ENCODE measurements around the gene SMIM27.

The SMIM27 gene

DNA sequence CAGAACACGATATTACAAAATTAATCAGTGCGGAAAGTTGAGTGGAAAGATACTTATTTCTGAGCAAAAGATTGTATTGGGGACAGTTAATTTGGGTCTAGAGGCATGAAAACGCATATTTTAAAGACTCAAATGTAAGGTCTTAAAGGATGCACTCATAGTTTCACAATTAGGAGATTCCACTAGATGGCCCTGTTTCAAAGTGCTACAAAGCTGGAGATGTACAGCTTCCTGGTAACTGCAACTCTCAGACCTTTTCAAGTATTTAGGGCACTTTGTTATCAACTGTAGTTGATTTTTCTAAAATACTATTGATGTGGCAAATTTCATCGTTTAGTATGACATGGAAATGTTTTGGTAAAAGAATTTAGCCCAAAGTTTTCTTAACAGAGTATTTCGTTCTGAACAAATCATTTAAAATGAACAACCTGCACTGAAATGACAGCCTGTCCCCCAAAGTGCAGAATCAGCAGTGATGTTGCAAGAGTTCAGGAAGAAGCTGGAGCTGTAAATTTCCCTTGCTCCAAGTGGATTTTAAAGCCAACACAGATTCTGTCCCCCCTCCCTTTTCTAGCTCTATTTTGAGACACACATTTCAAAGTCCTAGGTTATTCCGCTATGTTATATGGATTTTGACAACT is 37.1 kb downstream of the SMIM27 start:
- TF ChIP-seq, protein P1, sequence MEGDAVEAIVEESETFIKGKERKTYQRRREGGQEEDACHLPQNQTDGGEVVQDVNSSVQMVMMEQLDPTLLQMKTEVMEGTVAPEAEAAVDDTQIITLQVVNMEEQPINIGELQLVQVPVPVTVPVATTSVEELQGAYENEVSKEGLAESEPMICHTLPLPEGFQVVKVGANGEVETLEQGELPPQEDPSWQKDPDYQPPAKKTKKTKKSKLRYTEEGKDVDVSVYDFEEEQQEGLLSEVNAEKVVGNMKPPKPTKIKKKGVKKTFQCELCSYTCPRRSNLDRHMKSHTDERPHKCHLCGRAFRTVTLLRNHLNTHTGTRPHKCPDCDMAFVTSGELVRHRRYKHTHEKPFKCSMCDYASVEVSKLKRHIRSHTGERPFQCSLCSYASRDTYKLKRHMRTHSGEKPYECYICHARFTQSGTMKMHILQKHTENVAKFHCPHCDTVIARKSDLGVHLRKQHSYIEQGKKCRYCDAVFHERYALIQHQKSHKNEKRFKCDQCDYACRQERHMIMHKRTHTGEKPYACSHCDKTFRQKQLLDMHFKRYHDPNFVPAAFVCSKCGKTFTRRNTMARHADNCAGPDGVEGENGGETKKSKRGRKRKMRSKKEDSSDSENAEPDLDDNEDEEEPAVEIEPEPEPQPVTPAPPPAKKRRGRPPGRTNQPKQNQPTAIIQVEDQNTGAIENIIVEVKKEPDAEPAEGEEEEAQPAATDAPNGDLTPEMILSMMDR (IDR thresholded peaks at IDR 0.05) = peak; percentile 59

DNA sequence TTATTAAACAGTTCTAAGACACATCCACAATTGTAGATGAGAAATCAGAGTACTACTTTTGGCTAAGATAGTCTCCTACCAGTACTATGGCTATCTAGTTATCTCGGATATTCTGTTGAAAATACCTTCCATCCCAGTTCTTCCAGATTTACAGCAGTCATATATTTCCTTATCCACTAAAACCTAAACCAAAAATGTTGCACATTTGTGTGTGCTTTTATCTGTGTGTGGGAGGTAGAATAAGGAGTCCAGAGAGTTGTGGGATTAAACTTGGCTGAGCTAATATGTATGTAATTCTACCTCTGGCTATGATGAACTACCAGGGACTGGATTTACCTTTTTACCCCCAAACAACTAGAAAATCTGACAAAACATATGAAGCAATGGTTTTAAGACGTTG is 38.3 kb downstream of the SMIM27 start:
- TF ChIP-seq, protein P1 (IDR thresholded peaks at IDR 0.05) = no peak

DNA sequence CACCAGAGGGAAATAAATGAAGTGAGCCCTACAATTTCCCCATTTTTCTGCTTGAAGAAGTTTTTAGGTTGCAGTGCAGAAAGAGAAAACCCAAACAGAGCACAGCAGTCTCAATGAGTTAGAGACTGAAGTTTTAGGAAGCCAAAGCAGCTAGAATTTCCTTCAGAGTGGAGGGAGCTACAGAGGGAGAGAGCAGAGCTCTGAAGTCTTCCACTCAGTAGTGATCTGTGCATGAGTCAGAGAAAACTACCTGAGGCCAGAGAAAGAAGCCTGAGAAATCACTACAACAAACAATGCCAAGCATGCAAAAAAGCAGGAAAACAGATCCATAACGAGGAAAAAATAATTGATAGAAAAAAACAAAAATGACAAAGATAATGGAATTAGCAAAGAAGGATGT is 38.8 kb downstream of the SMIM27 start:
- TF ChIP-seq, protein P1 (IDR thresholded peaks at IDR 0.05) = no peak

DNA sequence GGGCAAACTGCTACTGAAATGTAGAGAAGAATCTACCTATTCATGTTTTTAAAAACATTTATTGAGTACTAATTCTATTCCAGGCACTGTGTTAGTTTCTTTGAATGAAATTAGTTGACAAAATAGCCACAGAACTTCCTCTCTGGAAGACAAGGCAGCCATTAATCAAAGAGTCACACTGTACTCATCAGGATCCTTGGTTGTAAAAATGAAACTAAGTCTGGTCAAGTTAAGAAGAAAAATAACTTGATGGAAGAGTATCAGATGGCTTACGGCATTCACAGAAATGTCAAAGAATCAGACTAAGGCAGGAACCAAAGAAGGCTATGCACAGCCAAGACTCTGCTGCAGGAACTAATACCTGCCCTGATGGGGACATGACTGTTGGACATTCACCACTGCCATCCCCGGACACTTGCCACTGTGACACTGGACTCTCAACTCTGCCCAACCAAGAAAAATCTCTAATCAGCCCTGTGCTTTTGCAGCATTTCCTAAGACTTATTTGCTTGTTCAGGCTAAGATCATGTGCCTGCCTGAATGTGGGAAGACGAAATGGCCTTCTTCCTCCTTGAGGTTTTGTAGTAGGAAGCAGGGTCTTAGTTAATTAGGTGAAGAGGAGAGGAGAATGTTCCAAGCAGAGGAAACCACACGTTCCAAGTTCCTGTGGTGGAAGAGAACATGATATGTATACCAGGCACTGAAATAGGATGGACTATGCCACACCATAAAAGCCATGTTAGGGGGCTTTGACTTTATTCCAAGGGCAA is 44.2 kb downstream of the SMIM27 start:
- TF ChIP-seq, protein P1 (IDR thresholded peaks at IDR 0.05) = no peak

DNA sequence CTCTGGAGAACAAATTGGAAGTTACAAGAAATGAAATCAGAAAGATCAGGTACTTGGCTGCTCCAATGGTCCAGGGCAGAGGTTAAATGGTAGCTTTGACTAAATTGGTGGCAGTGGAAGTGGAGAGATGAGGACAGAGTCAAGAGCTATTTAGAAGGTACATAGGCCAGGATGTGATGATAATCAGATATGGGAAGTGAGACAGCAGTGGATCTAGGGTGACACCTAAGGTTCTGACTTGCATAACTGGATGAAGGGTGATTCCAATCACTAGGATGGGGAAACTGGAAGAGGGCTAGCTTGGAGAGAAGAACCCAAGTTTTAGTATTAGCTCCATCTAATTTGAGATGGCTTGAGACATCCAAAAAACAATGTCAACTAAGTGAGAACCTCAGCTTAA is 44.8 kb downstream of the SMIM27 start:
- TF ChIP-seq, protein P1 (IDR thresholded peaks at IDR 0.05) = no peak

All from LNCAP (cell line).